Bronchial epithelial cell (primary cell): ENCODE data around the gene CPB2. TPM values are rescaled to one million over a fixed set of nuclear protein-coding genes. Genes with fewer than 3 reads are reported as not detected.

Source experiments
- DNase-seq: peaks from one replicate; pipeline ENCODE4 v3.0.0-alpha.2; 2010; ENCODE audit warnings: low read depth
- FAIRE-seq: peaks from 2 replicates; lab custom pipeline; 2011; peaks lifted over from hg19 to GRCh38; lab: Jason Lieb, UNC
- H3K27me3 ChIP-seq: 2 replicates; pipeline ENCODE4 v1.5.1; 2011; ENCODE audit warnings: low read length; ENCODE audit not compliant: control insufficient read depth, insufficient read depth
- H3K36me3 ChIP-seq: 2 replicates; pipeline ENCODE4 v1.5.1; 2011; ENCODE audit warnings: low read length; ENCODE audit not compliant: control insufficient read depth, insufficient read depth
- H3K4me3 ChIP-seq: 2 replicates; pipeline ENCODE4 v1.5.1; 2011; ENCODE audit warnings: mild to moderate bottlenecking, low read depth, low read length, control low read depth
- total RNA-seq: library from RNA; depleted of rRNA; stranded (reverse); fragments of >200 nt; gene quantifications from 2 replicates; pipeline ENCODE4 v1.2.1, GENCODE V29; 2014
- TF ChIP-seq, protein P1 (sequence below): IDR thresholded peaks from 2 replicates; pipeline ENCODE4 v1.5.1; 2011; ENCODE audit warnings: mild to moderate bottlenecking, moderate library complexity, low read length, control low read depth, inconsistent platforms; ENCODE audit not compliant: insufficient read depth, severe bottlenecking

The CPB2 gene
- total RNA-seq, 1 donor from 2014 or later, result not detected

DNA sequence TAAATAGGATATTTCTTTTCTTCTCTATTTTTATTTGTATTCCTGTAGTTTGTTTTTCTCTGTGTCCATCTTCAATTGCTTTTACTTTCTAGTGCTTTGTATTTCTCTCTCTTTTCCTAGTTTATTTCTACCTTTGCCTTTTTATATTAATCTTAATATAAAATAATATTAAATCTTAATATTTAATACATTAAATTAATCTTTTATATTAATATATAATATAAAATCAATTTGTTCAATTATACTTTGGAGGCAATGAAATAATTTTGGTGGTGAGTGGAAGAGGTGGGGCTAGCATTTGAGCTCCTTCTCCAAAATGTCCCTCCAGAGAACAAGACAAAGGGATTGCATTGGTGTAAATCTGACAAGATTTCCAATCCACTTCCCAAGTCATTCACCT, 6.3 kb upstream of the CPB2 start:
- H3K4me3 ChIP-seq, result no peak overlapping the region
- FAIRE-seq, result no peak
- DNase-seq, result no peak
- no peaks in the 10 kb centered on the region for H3K27me3 ChIP-seq
- TF ChIP-seq, protein P1, sequence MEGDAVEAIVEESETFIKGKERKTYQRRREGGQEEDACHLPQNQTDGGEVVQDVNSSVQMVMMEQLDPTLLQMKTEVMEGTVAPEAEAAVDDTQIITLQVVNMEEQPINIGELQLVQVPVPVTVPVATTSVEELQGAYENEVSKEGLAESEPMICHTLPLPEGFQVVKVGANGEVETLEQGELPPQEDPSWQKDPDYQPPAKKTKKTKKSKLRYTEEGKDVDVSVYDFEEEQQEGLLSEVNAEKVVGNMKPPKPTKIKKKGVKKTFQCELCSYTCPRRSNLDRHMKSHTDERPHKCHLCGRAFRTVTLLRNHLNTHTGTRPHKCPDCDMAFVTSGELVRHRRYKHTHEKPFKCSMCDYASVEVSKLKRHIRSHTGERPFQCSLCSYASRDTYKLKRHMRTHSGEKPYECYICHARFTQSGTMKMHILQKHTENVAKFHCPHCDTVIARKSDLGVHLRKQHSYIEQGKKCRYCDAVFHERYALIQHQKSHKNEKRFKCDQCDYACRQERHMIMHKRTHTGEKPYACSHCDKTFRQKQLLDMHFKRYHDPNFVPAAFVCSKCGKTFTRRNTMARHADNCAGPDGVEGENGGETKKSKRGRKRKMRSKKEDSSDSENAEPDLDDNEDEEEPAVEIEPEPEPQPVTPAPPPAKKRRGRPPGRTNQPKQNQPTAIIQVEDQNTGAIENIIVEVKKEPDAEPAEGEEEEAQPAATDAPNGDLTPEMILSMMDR, result no peak
- no peaks in the 10 kb centered on the region for H3K36me3 ChIP-seq

DNA sequence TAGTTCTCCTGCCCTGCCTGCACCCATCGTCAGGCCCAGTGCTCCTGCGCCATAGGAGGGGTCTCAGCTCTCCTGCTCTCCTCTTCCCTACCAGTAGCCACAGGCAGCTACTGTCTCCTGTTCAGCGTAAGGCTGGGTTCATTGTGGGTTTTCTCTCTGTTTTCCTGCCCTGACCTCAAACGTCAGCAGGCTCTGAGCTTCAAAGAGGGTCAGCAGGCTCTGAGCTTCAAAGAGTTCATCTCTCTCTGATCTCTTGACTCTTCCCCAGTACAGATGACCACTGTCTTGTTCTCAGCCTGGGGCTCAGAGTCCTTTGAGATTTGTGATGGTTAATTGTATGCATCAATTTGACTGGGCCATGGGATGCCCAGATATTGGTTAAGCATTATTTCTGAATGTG, 4.6 kb upstream of the CPB2 start:
- Histone ChIP-seq H3K27me3 (no peaks in the 10 kb centered on the region), H3K4me3 (no peak overlapping the region), H3K36me3 (no peaks in the 10 kb centered on the region)
- TF ChIP-seq, protein P1, result no peak
- FAIRE-seq, result no peak
- DNase-seq, result no peak

DNA sequence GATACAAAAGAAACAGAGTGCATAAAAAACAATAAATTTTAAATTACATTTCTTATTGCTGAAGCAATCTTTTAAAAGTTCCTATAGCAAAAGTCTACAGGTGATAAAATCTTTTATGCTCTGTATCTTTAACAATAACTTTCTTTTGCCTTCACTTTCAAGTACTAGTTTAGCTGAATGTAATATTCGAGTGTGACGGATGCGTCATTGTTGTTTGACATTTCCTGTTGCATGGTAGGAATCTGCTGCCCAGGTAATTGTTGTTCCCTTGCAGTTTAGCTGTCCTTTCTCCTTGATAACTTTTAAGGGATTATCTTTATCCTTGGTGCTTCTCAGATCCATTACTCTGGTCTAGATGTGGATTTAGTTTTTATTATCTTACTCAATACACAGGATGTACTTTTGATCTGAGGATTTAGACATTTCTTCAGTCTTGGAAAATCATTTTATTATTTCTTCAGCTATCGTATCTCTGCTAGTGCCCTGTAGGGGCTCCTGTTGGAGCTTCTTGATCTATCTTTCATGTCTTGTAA, 2.1 kb upstream of the CPB2 start:
- FAIRE-seq (no peak), DNase-seq (peak; percentile 26)
- H3K27me3 ChIP-seq, result no peaks in the 10 kb centered on the region
- TF ChIP-seq, protein P1, result no peak
- H3K36me3 ChIP-seq, result no peaks in the 10 kb centered on the region
- no peak overlapping the region for H3K4me3 ChIP-seq

DNA sequence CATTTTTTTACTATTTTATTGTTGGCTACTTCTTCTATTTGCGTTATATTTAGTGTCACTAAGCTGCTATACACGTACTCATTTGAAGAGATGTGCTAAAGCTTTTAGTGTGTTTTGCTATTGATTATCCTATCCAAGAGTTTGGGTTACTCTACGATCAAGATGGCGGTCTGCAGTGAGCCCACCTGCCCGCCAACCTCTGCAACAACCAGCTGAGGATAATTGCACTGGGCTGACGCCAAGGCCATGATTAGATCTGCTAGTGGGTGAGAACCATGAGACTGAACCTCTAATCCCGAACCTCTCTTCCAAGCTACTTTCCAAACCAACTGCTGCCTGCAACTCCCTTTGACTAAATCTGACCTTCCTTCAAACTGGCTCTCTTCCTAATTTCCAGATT, 1.8 kb downstream of the CPB2 start:
- H3K36me3 ChIP-seq, result no peaks in the 10 kb centered on the region
- TF ChIP-seq, protein P1, result no peak
- H3K4me3 ChIP-seq, result no peak overlapping the region
- FAIRE-seq, result no peak
- no peaks in the 10 kb centered on the region for H3K27me3 ChIP-seq
- no peak for DNase-seq

DNA sequence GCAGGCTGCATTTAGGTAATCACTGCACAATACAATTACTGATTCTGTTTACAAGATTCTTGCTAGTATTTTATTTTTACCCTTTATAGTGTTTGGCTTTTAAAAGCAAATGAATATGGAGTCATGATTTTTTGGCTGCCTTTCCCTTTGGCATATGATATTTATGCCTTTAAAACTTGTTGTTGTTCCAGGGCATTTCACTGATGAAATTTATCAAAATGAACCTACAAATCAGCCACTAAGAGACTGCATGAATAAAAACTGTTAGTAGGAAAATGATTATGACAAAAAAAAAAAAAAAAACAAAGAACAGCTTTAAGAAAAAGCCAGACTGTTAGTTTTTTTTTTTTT, 2.6 kb downstream of the CPB2 start:
- H3K27me3 ChIP-seq, result no peaks in the 10 kb centered on the region
- FAIRE-seq (no peak), DNase-seq (no peak)
- no peak overlapping the region for H3K4me3 ChIP-seq
- TF ChIP-seq, protein P1, result no peak
- no peaks in the 10 kb centered on the region for H3K36me3 ChIP-seq
